Adrenal gland (tissue), 12 donors: Measurements from ENCODE around the gene RELCH. TPM values are rescaled to one million over a fixed set of nuclear protein-coding genes. Genes with fewer than 3 reads are reported as not detected.

Experiments used
- DNase-seq, 7 donors: peaks; one replicate each; pipeline ENCODE4 v3.0.0-alpha.2; 2019 to 2020
- H3K27ac ChIP-seq, 5 donors: fragments of 200-600 bp; sonication (generic) in 4 of 5; 1 replicate in 3 of 5; 2 replicates in 2 of 5; pipeline versions ENCODE4 v1.5.1 to v1.8.0; 2016 to 2020; ENCODE audit warnings: mild to moderate bottlenecking in 1 of 5
- H3K27me3 ChIP-seq: fragments of 200-600 bp; 2 replicates; pipeline ENCODE4 v1.8.0; 2021
- H3K36me3 ChIP-seq, 2 donors: fragments of 200-600 bp; replicated peaks in 1 of 2; 1 replicate in 1 of 2; 2 replicates in 1 of 2; pipeline versions ENCODE4 v1.5.1 to v1.8.0; 2018 to 2022
- H3K4me1 ChIP-seq, 2 donors: fragments of 200-600 bp; replicated peaks in 1 of 2; 1 replicate in 1 of 2; 2 replicates in 1 of 2; pipeline versions ENCODE4 v1.5.1 to v1.8.0; 2018 to 2021
- H3K4me3 ChIP-seq, 4 donors: fragments of 200-600 bp; sonication (generic) in 3 of 4; one replicate each; pipeline ENCODE4 v1.5.1; 2016 to 2018
- H3K9me3 ChIP-seq, 3 donors: fragments of 200-600 bp; sonication (generic) in 1 of 3; replicated peaks in 1 of 3; 1 replicate in 2 of 3; 2 replicates in 1 of 3; pipeline versions ENCODE4 v1.5.1 to v1.8.0; 2016 to 2021
- CTCF ChIP-seq, 6 experiments: fragments of 450-650 bp in 4 of 6; fragments of 200-600 bp in 2 of 6; sonication (generic) in 1 of 6; IDR thresholded peaks; 1 replicate in 5 of 6; 2 replicates in 1 of 6; pipeline versions ENCODE4 v1.5.1 to v1.8.0; 2016 to 2021; ENCODE audit warnings: antibody characterized with exemption in 6 of 6, mild to moderate bottlenecking in 2 of 6, moderate library complexity in 1 of 6
- POLR2A ChIP-seq, 2 donors: fragments of 450-650 bp; IDR thresholded peaks; one replicate each; pipeline ENCODE4 v1.6.1; 2017; ENCODE audit warnings: antibody characterized with exemption in 2 of 2, mild to moderate bottlenecking in 2 of 2, moderate library complexity in 1 of 2
- WGBS, 4 donors: extraction: QIAGEN DNeasy Blood & Tissue Kit in 2 of 4; methylation state at CpG; one replicate each; pipeline versions ENCODE4 v1.1.5 to v1.1.7; 2013 to 2017; 5-methylcytosine and 5-hydroxymethylcytosine counted together
- intact Hi-C, 2 donors: fragments of 100-400 bp; cut with DNase I; formaldehyde crosslinking; loops; one replicate each; pipeline versions ENCODE4 v1.14.1 to v1.15.0; 2022 to 2023
- polyA plus RNA-seq, 3 donors: library from polyadenylated mRNA; stranded (reverse); fragments of 200-250 nt in 2 of 3; fragments of 350-450 nt in 1 of 3; fragmentation: Illumina TruSeq in 1 of 3; extraction: RNeasy Lipid Tissue Mini Kit (QIAGEN cat#74804) in 1 of 3; gene quantifications; one replicate each; pipeline ENCODE4 v1.2.3, GENCODE V29; 2013 to 2014
- total RNA-seq, 9 donors: library from RNA; depleted of rRNA in 4 of 9; stranded (reverse); fragments of >200 nt in 4 of 9; fragments of 120-200 nt in 1 of 9; fragmentation: NEBNext Ultra II Directional in 1 of 9; extraction: Animal tissue kit (Norgen Biotek cat#: 25700) in 1 of 9; gene quantifications; one replicate each; pipeline versions ENCODE4 v1.1.0 to v1.2.4, GENCODE V29; 2013 to 2023
- donor health status: healthy with polysubstance abuse.
- donor health status: Bipolar disorder and iron deficiency.
- donor health status: DM: yes; HTN: yes; CAD: no.
- donor health status: DM: no; HTN: no; CAD: no.
- donor health status: DM: no; HTN: no; CAD: no.
- donor health status: DM: yes; HTN: yes; CAD: no.

Gene RELCH
- total and polyA plus RNA-seq, 12 donors, result 15.6 to 45.5 (median 26.2) TPM

GRCh38 chr18:62189208-62189607 lies 2.2 kb downstream of the RELCH start:
- DNase-seq, result no peak
- Histone ChIP-seq H3K27ac (no peak overlapping the region), H3K36me3 (no peaks in the 10 kb centered on the region), H3K4me1 (peaks cover 26 to 51% of the 10 kb centered on the region in 2 donors), H3K4me3 (peak overlapping the region in 1 of 4 donors; percentile 96), H3K9me3 (no peaks in the 10 kb centered on the region), H3K27me3 (no peaks in the 10 kb centered on the region)
- 36 to 45% (median 41%) methylated on average over 2 of the region's 2 CpGs for WGBS, 4 donors
- intact Hi-C loops, result no loop called here
- TF ChIP-seq CTCF (IDR thresholded peaks at IDR 0.05) (no peak), POLR2A (IDR thresholded peaks at IDR 0.05) (no peak)

- Histone ChIP-seq H3K36me3 (no peaks in the 10 kb centered on the region), H3K27ac (no peak overlapping the region), H3K27me3 (no peaks in the 10 kb centered on the region), H3K9me3 (no peaks in the 10 kb centered on the region), H3K4me1 (peaks cover 4 to 32% of the 10 kb centered on the region in 2 donors), H3K4me3 (no peak overlapping the region)
- no peak for TF ChIP-seq CTCF (IDR thresholded peaks at IDR 0.05)
- no peak for TF ChIP-seq POLR2A (IDR thresholded peaks at IDR 0.05)
- 93 to 97% (median 96%) methylated on average over 7 of the region's 7 CpGs for WGBS, 4 donors
- intact Hi-C loops, result no loop called here
- DNase-seq, result no peak
Measured at GRCh38 chr18:62196079-62196478, 9.0 kb downstream of the RELCH start.

GRCh38 chr18:62196980-62197379 lies 9.9 kb downstream of the RELCH start:
- no peak overlapping the region for H3K27ac ChIP-seq
- H3K4me3 ChIP-seq, result no peak overlapping the region
- TF ChIP-seq POLR2A (IDR thresholded peaks at IDR 0.05) (no peak), CTCF (IDR thresholded peaks at IDR 0.05) (no peak)
- peaks cover 4 to 29% of the 10 kb centered on the region in 2 donors for H3K4me1 ChIP-seq
- intact Hi-C loops, result no loop called here
- no peaks in the 10 kb centered on the region for H3K36me3 ChIP-seq
- DNase-seq, result no peak
- H3K9me3 ChIP-seq, result no peaks in the 10 kb centered on the region
- H3K27me3 ChIP-seq, result no peaks in the 10 kb centered on the region

GRCh38 chr18:62198259-62198658 lies 11.2 kb downstream of the RELCH start:
- no peak for DNase-seq
- Histone ChIP-seq H3K27me3 (no peaks in the 10 kb centered on the region), H3K9me3 (no peaks in the 10 kb centered on the region), H3K4me3 (no peak overlapping the region), H3K4me1 (peaks cover 4 to 29% of the 10 kb centered on the region in 2 donors), H3K27ac (no peak overlapping the region), H3K36me3 (no peaks in the 10 kb centered on the region)
- intact Hi-C loops, result no loop called here
- TF ChIP-seq CTCF (IDR thresholded peaks at IDR 0.05), result no peak
- TF ChIP-seq POLR2A (IDR thresholded peaks at IDR 0.05), result no peak
- WGBS, 4 donors, result 70 to 87% (median 79%) methylated on average over 2 of the region's 2 CpGs
